IMR-90 (cell line): Measurements from ENCODE around the gene OR2V2. TPM values are rescaled to one million over a fixed set of nuclear protein-coding genes. Genes with fewer than 3 reads are reported as not detected.
"Not testable (repeated sequence)": the region's sequence is repeated elsewhere in the genome, so short reads cannot be mapped to it uniquely, and the experiment has no call there.

Experiments used
- ATAC-seq: fragments of 200-7000 bp; cut with Tn5 transposase; 2 replicates; pipeline ENCODE4 v1.9.1; 2020; ENCODE audit warnings: low read depth, mild to moderate bottlenecking, moderate library complexity
- BruUV-seq: library from RNA; stranded (reverse); fragments of 400-500 nt; replicated peaks from 2 replicates; lab custom pipeline; 2021; lab: Mats Ljungman, UMichigan
- CTCF ChIA-PET: fragments of 300-600 bp; formaldehyde crosslinking; extraction: SDS; loops from one replicate; lab custom pipeline; 2021; ENCODE audit warnings: antibody characterized with exemption; lab: Yijun Ruan, JAX
- POLR2A ChIA-PET: fragments of 300-600 bp; sonication (Branson Sonifier 250); formaldehyde crosslinking; loops from one replicate; lab custom pipeline; 2022; ENCODE audit warnings: antibody characterized with exemption; ENCODE audit not compliant: unreplicated experiment; lab: Charles Lee
- DNase-seq: peaks from one replicate; pipeline ENCODE4 v3.0.0; 2013
- H2AFZ ChIP-seq: replicated peaks from 2 replicates; pipeline ENCODE3; 2013; ENCODE audit warnings: low read length, mild to moderate bottlenecking; ENCODE audit not compliant: poor library complexity
- H2AK5ac ChIP-seq: 2 replicates; pipeline ENCODE4 v1.6.1; 2013; ENCODE audit warnings: low read depth, low read length, inconsistent platforms
- H2AK9ac ChIP-seq: replicated peaks from 2 replicates; pipeline ENCODE3; 2013; ENCODE audit warnings: mild to moderate bottlenecking, low read depth, low read length, moderate library complexity; ENCODE audit not compliant: poor library complexity
- H2BK120ac ChIP-seq: 2 replicates; pipeline ENCODE4 v1.6.1; 2013; ENCODE audit warnings: low read depth, low read length, inconsistent platforms
- H2BK15ac ChIP-seq: 3 replicates; pipeline ENCODE4 v1.6.1; 2013; ENCODE audit warnings: low read depth, low read length, inconsistent platforms
- H2BK20ac ChIP-seq: 2 replicates; pipeline ENCODE4 v1.6.1; 2013; ENCODE audit warnings: low read depth, mild to moderate bottlenecking, inconsistent platforms, low read length, moderate library complexity
- H2BK5ac ChIP-seq: 2 replicates; pipeline ENCODE4 v1.6.1; 2013; ENCODE audit warnings: mild to moderate bottlenecking, low read depth, low read length, inconsistent platforms; ENCODE audit not compliant: poor library complexity, severe bottlenecking
- H3K14ac ChIP-seq: replicated peaks from 2 replicates; pipeline ENCODE4 v1.6.1; 2013; ENCODE audit warnings: low read depth, low read length, inconsistent platforms
- H3K18ac ChIP-seq: 2 replicates; pipeline ENCODE4 v1.6.1; 2013; ENCODE audit warnings: low read depth, low read length, control low read depth
- H3K23ac ChIP-seq: 2 replicates; pipeline ENCODE4 v1.6.1; 2013; ENCODE audit warnings: low read depth, low read length, inconsistent platforms
- H3K27ac ChIP-seq: 2 replicates; pipeline ENCODE4 v1.5.1; 2013; ENCODE audit warnings: mild to moderate bottlenecking, control low read depth, low read length; ENCODE audit not compliant: insufficient read depth
- H3K27me3 ChIP-seq: 2 replicates; pipeline ENCODE4 v1.6.1; 2013; ENCODE audit warnings: low read length; ENCODE audit not compliant: control insufficient read depth, insufficient read depth
- H3K36me3 ChIP-seq: 2 replicates; pipeline ENCODE4 v1.6.1; 2013; ENCODE audit warnings: low read length, mixed read lengths; ENCODE audit not compliant: control insufficient read depth, insufficient read depth
- H3K4ac ChIP-seq: 2 replicates; pipeline ENCODE4 v1.6.1; 2013; ENCODE audit warnings: low read depth, low read length, inconsistent platforms
- H3K4me1 ChIP-seq: 2 replicates; pipeline ENCODE4 v1.6.1; 2013; ENCODE audit warnings: low read length, mixed read lengths; ENCODE audit not compliant: control insufficient read depth, insufficient read depth
- H3K4me2 ChIP-seq: 2 replicates; pipeline ENCODE4 v1.6.1; 2013; ENCODE audit warnings: low read depth, mild to moderate bottlenecking, control low read depth, low read length, moderate library complexity
- H3K4me3 ChIP-seq: 2 replicates; pipeline ENCODE4 v1.5.1; 2013; ENCODE audit warnings: low read depth, mild to moderate bottlenecking, control low read depth, low read length, moderate library complexity; ENCODE audit not compliant: insufficient read depth
- H3K56ac ChIP-seq: 2 replicates; pipeline ENCODE4 v1.6.1; 2013; ENCODE audit warnings: low read length, inconsistent platforms; ENCODE audit not compliant: insufficient read depth; ENCODE audit errors: extremely low read depth
- H3K79me1 ChIP-seq, 2 experiments: 2 replicates each; pipeline ENCODE4 v1.6.1; 2013; ENCODE audit warnings: low read length in 2 of 2, inconsistent platforms in 1 of 2, low read depth in 1 of 2
- H3K9ac ChIP-seq: 2 replicates; pipeline ENCODE4 v1.6.1; 2013; ENCODE audit warnings: low read depth, low read length, control low read depth
- H3K9me1 ChIP-seq: 2 replicates; pipeline ENCODE4 v1.6.1; 2013; ENCODE audit warnings: low read length, inconsistent platforms; ENCODE audit not compliant: insufficient read depth
- H3K9me3 ChIP-seq: 2 replicates; pipeline ENCODE4 v1.6.1; 2013; ENCODE audit warnings: low read length; ENCODE audit not compliant: control insufficient read depth, insufficient read depth
- H4K20me1 ChIP-seq: 2 replicates; pipeline ENCODE4 v1.6.1; 2013; ENCODE audit warnings: low read length, inconsistent platforms; ENCODE audit not compliant: insufficient read depth
- H4K5ac ChIP-seq: 2 replicates; pipeline ENCODE4 v1.6.1; 2013; ENCODE audit warnings: mild to moderate bottlenecking, low read depth, low read length, control low read depth
- H4K8ac ChIP-seq, 2 experiments: 2 replicates each; pipeline ENCODE4 v1.6.1; 2013; ENCODE audit warnings: low read depth in 2 of 2, low read length in 2 of 2, control low read depth in 1 of 2, inconsistent platforms in 1 of 2
- H4K91ac ChIP-seq: 2 replicates; pipeline ENCODE4 v1.6.1; 2013; ENCODE audit warnings: low read depth, low read length, inconsistent platforms; ENCODE audit not compliant: insufficient read depth
- WGBS, 2 experiments: methylation state at CpG; one replicate each; pipeline versions ENCODE4 v1.1.5 to v1.1.7; 2013; ENCODE audit warnings: missing lambda C conversion rate in 2 of 2; ENCODE audit not compliant: insufficient read length in 1 of 2; ENCODE audit errors: extremely low coverage in 2 of 2; 5-methylcytosine and 5-hydroxymethylcytosine counted together
- dilution Hi-C: fragments of 300-500 bp; cut with HindIII; formaldehyde crosslinking; loops from one replicate; pipeline ENCODE4 v1.14.3; 2018; ENCODE audit warnings: low sequenced_read_pairs; ENCODE audit not compliant: unreplicated experiment
- in situ Hi-C: fragments of 300-500 bp; cut with MboI; formaldehyde crosslinking; loops from 3 replicates; pipeline ENCODE4 v1.14.3; 2019; ENCODE audit warnings: low sequenced_read_pairs, inconsistent platforms, mixed read lengths
- intact Hi-C: fragments of 100-400 bp; cut with micrococcal nuclease; formaldehyde crosslinking; loops from 2 replicates; pipeline ENCODE4 v1.10.0; 2022
- polyA plus RNA-seq, 3 experiments: library from polyadenylated mRNA; depleted of rRNA; stranded (reverse); fragments of >200 nt; gene quantifications; 2 replicates each; pipeline ENCODE4 v1.2.3, GENCODE V29; 2012; ENCODE audit warnings: low replicate concordance in 1 of 3
- total RNA-seq: library from RNA; depleted of rRNA; stranded (reverse); fragments of >200 nt; gene quantifications from 2 replicates; pipeline ENCODE4 v1.2.3, GENCODE V29; 2012

OR2V2 gene
- total and polyA plus RNA-seq, 2 of the 4 experiments (the other 2 are of a cell fraction): not detected

DNA sequence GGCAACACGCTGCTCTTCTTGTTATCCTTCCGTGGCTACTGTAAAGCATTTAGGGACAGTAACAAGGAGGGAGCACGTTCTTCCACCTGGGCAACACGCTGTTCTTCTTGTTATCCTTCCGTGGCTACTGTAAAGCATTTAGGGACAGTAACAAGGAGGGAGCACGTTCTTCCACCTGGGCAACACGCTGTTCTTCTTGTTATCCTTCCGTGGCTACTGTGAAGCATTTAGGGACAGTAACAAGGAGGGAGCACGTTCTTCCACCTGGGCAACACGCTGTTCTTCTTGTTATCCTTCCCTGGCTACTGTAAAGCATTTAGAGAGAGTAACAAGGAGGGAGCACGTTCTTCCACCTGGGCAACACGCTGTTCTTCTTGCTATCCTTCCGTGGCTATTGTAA is 33.8 kb upstream of the OR2V2 start:
- H3K9me3 ChIP-seq, in situ Hi-C loops, dilution Hi-C loops, H3K9me1 ChIP-seq, H4K8ac ChIP-seq, BruUV-seq, H4K5ac ChIP-seq, H3K4me3 ChIP-seq, H3K36me3 ChIP-seq, H3K9ac ChIP-seq, H4K20me1 ChIP-seq, DNase-seq, H2BK15ac ChIP-seq, H2BK120ac ChIP-seq, POLR2A ChIA-PET, H3K79me1 ChIP-seq, H3K27ac ChIP-seq, H3K18ac ChIP-seq, H3K56ac ChIP-seq, H2AFZ ChIP-seq, H3K4me1 ChIP-seq, H3K23ac ChIP-seq, H2BK20ac ChIP-seq, CTCF ChIA-PET, H4K91ac ChIP-seq, ATAC-seq, intact Hi-C loops, H3K4me2 ChIP-seq, H3K4ac ChIP-seq, H3K14ac ChIP-seq, H2BK5ac ChIP-seq, H2AK5ac ChIP-seq, H2AK9ac ChIP-seq: not testable (repeated sequence)
- no CpG with 5 or more reads among the region's 13 CpGs for WGBS, 2 experiments
- peaks cover 21% of the 10 kb centered on the region for H3K27me3 ChIP-seq
